ENCODE measurements around the gene ANTXR1. TPM values are rescaled to one million over a fixed set of nuclear protein-coding genes. Genes with fewer than 3 reads are reported as not detected.

The ANTXR1 gene
- total and polyA plus RNA-seq, 9 of the 15 experiments (the other 6 are each of a cell fraction or from before 2014, with no cell fraction given) = 0.07 to 1.00 (median 0.54) TPM

- Histone ChIP-seq H4K20me1 (replicated peaks; ENCODE audit: control insufficient read depth, insufficient read depth, low read length) (no peaks in the 10 kb centered on the region; the same call in 1 of the 2 replicates), H3K9ac (ENCODE audit: insufficient read depth in 1 of 2, low read depth in 2 of 2, low read length in 2 of 2) (no peak overlapping the region), H3K4me2 (ENCODE audit: insufficient read depth, low read length) (no peak overlapping the region), H3K27me3 (ENCODE audit: control insufficient read depth in 2 of 2, insufficient read depth in 2 of 2, low read length in 2 of 2) (peaks cover 0 to 12% of the 10 kb centered on the region in 2 experiments; a peak in 3 of 5 replicates), H3K4me3 (no peak overlapping the region), H3K79me2 (ENCODE audit: control insufficient read depth, insufficient read depth, low read length) (no peaks in the 10 kb centered on the region), H2AFZ (ENCODE audit: low read depth, low read length) (no peak overlapping the region), H3K36me3 (ENCODE audit: control insufficient read depth, insufficient read depth, low read length) (no peaks in the 10 kb centered on the region), H3K9me3 (replicated peaks; ENCODE audit: control insufficient read depth, insufficient read depth, low read depth, low read length) (no peaks in the 10 kb centered on the region), H3K9me1 (ENCODE audit: control insufficient read depth, insufficient read depth, low read length) (no peaks in the 10 kb centered on the region), H3K4me1 (replicated peaks in 1 of 2; ENCODE audit: control insufficient read depth in 2 of 2, insufficient read depth in 2 of 2, low read length in 2 of 2) (no peaks in the 10 kb centered on the region), H3K27ac (ENCODE audit: extremely low read depth, low read depth, low read length) (no peak overlapping the region)
- ATAC-seq = no peak
- ChIA-PET POLR2A (no interaction called here), CTCF (ENCODE audit: low intra/inter-chr PET ratio) (no interaction called here)
- FAIRE-seq = no peak
- intact Hi-C loops (cut with micrococcal nuclease) = no loop called here
- DNase-seq (ENCODE audit: extremely low read depth in 1 of 4, low spot score in 3 of 4) = no peak
- BruUV-seq (replicated peaks) = no TSS peak
- no peak for TF ChIP-seq ZNF586 (CRISPR knock-in tag; conservative IDR thresholded peaks at IDR 0.05)
- TF ChIP-seq JUN (IDR thresholded peaks at IDR 0.05; ENCODE audit: borderline replicate concordance, low read depth, low read length) = no peak
- no peak for TF ChIP-seq JUN (CRISPR knock-in tag; IDR thresholded peaks at IDR 0.05; ENCODE audit: borderline replicate concordance)
- no peak for TF ChIP-seq CTCFL (IDR thresholded peaks at IDR 0.05; ENCODE audit: borderline replicate concordance, insufficient read depth, low read depth, low read length, poor library complexity, severe bottlenecking)
- WGBS (ENCODE audit: insufficient coverage, low coverage, missing lambda C conversion rate) = 0% methylated on average over 3 of the region's 3 CpGs
- in situ Hi-C loops (cut with MboI) = no loop called here
These were observed 198.1 kb downstream of the ANTXR1 start for GRCh38 chr2:69211048-69211447.
